ENCODE measurements around the gene CRP. TPM values are rescaled to one million over a fixed set of nuclear protein-coding genes. Genes with fewer than 3 reads are reported as not detected.
A peak's percentile ranks its signal among the peaks of the same experiment; 100 is the strongest.
"Not testable (repeated sequence)": the region's sequence is repeated elsewhere in the genome, so short reads cannot be mapped to it uniquely, and the experiment has no call there.

The CRP gene
- total RNA-seq, result not detected in 2 replicates

- no peak for DNase-seq (ENCODE audit: low read depth in 2 of 2)
Observed at GRCh38 chr1:159714529-159714928, at the start of gene CRP. Gene CRP (minus strand): TSS chr1:159714589. CDS start chr1:159714485, 104 bp downstream.

- DNase-seq (ENCODE audit: low read depth in 2 of 2), result no peak
Observed at GRCh38 chr1:159763686-159764085, 49.3 kb upstream of the CRP start.

- DNase-seq (ENCODE audit: low read depth in 2 of 2), result no peak
Observed at GRCh38 chr1:159756397-159756796, 42.0 kb upstream of the CRP start.

GRCh38 chr1:159755451-159756007 lies 41.1 kb upstream of the CRP start:
- no peak for DNase-seq (ENCODE audit: low read depth in 2 of 2)

GRCh38 chr1:159753386-159753785 lies 39.0 kb upstream of the CRP start:
- DNase-seq (ENCODE audit: low read depth in 2 of 2), result no peak

- peak; percentile 80 to 95 for DNase-seq (ENCODE audit: low read depth in 2 of 2)
Observed at GRCh38 chr1:159752135-159752580, 37.8 kb upstream of the CRP start.

GRCh38 chr1:159751031-159751430 lies 36.6 kb upstream of the CRP start:
- no peak for DNase-seq (ENCODE audit: low read depth in 2 of 2)

GRCh38 chr1:159750621-159751020 lies 36.2 kb upstream of the CRP start:
- no peak for DNase-seq (ENCODE audit: low read depth in 2 of 2)

- no peak for DNase-seq (ENCODE audit: low read depth in 2 of 2)
Observed at GRCh38 chr1:159749630-159750029, 35.2 kb upstream of the CRP start.

GRCh38 chr1:159748370-159748769 lies 34.0 kb upstream of the CRP start:
- DNase-seq (ENCODE audit: low read depth in 2 of 2), result no peak

GRCh38 chr1:159746666-159747065 lies 32.3 kb upstream of the CRP start:
- peak in 1 of 2 donors; percentile 45 for DNase-seq (ENCODE audit: low read depth in 2 of 2)

GRCh38 chr1:159743651-159744410 lies 29.4 kb upstream of the CRP start:
- DNase-seq (ENCODE audit: low read depth in 2 of 2), result no peak

- DNase-seq (ENCODE audit: low read depth in 2 of 2), result peak in 1 of 2 donors; percentile 47
Observed at GRCh38 chr1:159737238-159737916, 23.0 kb upstream of the CRP start.

- DNase-seq (ENCODE audit: low read depth in 2 of 2), result not testable (repeated sequence)
Observed at GRCh38 chr1:159723188-159723587, 8.8 kb upstream of the CRP start.

- no peak for DNase-seq (ENCODE audit: low read depth in 2 of 2)
Observed at GRCh38 chr1:159719990-159720389, 5.6 kb upstream of the CRP start.

GRCh38 chr1:159715855-159716254 lies 1.5 kb upstream of the CRP start:
- no peak for DNase-seq (ENCODE audit: low read depth in 2 of 2)

- no peak for DNase-seq (ENCODE audit: low read depth in 2 of 2)
Observed at GRCh38 chr1:159712080-159712479, 2.3 kb downstream of the CRP start.

GRCh38 chr1:159707472-159708260 lies 6.7 kb downstream of the CRP start:
- no peak for DNase-seq (ENCODE audit: low read depth in 2 of 2)

- no peak for DNase-seq (ENCODE audit: low read depth in 2 of 2)
Observed at GRCh38 chr1:159705904-159706256, 8.5 kb downstream of the CRP start.

- no peak for DNase-seq (ENCODE audit: low read depth in 2 of 2)
Observed at GRCh38 chr1:159705251-159705903, 9.0 kb downstream of the CRP start.

- no peak for DNase-seq (ENCODE audit: low read depth in 2 of 2)
Observed at GRCh38 chr1:159704481-159704880, 9.9 kb downstream of the CRP start.

All from lung microvascular endothelial cell (primary cell).